ENCODE results near the gene PCAT6.

DNA sequence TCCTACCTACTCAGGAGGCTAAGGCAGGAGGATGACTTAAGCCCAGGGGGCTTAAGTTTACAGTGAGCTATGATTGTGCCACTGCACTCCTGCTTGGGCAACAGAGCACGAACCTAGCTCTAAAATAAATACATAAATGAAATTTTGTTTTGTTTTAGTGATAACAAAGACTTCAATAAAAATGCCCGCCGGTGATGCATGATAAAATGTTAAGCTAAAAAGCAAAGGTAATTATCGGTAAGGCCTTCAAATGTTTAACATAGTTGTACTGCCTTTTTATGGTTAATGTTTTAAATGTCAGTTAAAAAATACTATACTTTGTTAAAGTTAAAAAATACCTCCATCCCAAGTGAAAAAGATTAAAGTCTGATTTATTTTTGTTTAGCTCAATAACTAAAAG lies 29.6 kb upstream of the PCAT6 start:
- TF ChIP-seq, protein P1, sequence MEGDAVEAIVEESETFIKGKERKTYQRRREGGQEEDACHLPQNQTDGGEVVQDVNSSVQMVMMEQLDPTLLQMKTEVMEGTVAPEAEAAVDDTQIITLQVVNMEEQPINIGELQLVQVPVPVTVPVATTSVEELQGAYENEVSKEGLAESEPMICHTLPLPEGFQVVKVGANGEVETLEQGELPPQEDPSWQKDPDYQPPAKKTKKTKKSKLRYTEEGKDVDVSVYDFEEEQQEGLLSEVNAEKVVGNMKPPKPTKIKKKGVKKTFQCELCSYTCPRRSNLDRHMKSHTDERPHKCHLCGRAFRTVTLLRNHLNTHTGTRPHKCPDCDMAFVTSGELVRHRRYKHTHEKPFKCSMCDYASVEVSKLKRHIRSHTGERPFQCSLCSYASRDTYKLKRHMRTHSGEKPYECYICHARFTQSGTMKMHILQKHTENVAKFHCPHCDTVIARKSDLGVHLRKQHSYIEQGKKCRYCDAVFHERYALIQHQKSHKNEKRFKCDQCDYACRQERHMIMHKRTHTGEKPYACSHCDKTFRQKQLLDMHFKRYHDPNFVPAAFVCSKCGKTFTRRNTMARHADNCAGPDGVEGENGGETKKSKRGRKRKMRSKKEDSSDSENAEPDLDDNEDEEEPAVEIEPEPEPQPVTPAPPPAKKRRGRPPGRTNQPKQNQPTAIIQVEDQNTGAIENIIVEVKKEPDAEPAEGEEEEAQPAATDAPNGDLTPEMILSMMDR (IDR thresholded peaks at IDR 0.05): no peak
- TF ChIP-seq POLR2A (IDR thresholded peaks at IDR 0.05): no peak
